HL-60 (cell line): ENCODE data around the gene CHRNA4.

ENCODE experiments used
- GABPA ChIP-seq: IDR thresholded peaks from 2 replicates; pipeline ENCODE4 v1.6.1; 2012; ENCODE audit warnings: low read depth
- POLR2AphosphoS5 ChIP-seq: IDR thresholded peaks from 2 replicates; pipeline ENCODE4 v1.6.1; 2012; ENCODE audit warnings: low read depth
- SPI1 ChIP-seq: IDR thresholded peaks from 2 replicates; pipeline ENCODE4 v1.6.1; 2012; ENCODE audit warnings: low read depth, mild to moderate bottlenecking, borderline replicate concordance
- TF ChIP-seq, protein P1 (sequence below): IDR thresholded peaks from 2 replicates; pipeline ENCODE4 v1.6.1; 2012; ENCODE audit warnings: low read depth; ENCODE audit not compliant: insufficient replicate concordance
- TF ChIP-seq, protein P2 (sequence below): IDR thresholded peaks from one replicate; pipeline ENCODE4 v1.5.1; 2011; ENCODE audit warnings: low read length, control low read depth, inconsistent platforms; ENCODE audit not compliant: insufficient read depth

DNA sequence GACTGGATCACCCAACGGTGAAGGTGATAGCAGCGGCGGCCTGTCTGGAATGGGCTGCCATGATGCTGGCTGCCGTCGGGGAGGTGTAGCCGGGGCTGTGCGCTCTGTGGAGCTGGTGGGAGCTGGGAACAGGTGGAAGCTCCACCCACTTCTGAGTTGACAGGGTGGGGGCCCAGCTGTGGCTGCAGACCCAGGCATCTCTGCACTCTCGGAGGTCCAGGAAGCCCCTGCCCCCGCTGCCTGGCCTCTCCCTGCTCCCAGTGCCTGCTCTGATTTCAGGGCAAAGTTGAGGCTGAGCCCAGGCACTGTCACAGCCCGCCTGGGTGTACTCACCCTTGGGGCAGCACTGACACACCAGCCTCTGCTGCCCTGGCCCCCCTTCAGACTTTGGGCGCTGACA is 18.1 kb upstream of the CHRNA4 start:
- TF ChIP-seq, protein P1, sequence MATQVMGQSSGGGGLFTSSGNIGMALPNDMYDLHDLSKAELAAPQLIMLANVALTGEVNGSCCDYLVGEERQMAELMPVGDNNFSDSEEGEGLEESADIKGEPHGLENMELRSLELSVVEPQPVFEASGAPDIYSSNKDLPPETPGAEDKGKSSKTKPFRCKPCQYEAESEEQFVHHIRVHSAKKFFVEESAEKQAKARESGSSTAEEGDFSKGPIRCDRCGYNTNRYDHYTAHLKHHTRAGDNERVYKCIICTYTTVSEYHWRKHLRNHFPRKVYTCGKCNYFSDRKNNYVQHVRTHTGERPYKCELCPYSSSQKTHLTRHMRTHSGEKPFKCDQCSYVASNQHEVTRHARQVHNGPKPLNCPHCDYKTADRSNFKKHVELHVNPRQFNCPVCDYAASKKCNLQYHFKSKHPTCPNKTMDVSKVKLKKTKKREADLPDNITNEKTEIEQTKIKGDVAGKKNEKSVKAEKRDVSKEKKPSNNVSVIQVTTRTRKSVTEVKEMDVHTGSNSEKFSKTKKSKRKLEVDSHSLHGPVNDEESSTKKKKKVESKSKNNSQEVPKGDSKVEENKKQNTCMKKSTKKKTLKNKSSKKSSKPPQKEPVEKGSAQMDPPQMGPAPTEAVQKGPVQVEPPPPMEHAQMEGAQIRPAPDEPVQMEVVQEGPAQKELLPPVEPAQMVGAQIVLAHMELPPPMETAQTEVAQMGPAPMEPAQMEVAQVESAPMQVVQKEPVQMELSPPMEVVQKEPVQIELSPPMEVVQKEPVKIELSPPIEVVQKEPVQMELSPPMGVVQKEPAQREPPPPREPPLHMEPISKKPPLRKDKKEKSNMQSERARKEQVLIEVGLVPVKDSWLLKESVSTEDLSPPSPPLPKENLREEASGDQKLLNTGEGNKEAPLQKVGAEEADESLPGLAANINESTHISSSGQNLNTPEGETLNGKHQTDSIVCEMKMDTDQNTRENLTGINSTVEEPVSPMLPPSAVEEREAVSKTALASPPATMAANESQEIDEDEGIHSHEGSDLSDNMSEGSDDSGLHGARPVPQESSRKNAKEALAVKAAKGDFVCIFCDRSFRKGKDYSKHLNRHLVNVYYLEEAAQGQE: no peak
- TF ChIP-seq, protein P2, sequence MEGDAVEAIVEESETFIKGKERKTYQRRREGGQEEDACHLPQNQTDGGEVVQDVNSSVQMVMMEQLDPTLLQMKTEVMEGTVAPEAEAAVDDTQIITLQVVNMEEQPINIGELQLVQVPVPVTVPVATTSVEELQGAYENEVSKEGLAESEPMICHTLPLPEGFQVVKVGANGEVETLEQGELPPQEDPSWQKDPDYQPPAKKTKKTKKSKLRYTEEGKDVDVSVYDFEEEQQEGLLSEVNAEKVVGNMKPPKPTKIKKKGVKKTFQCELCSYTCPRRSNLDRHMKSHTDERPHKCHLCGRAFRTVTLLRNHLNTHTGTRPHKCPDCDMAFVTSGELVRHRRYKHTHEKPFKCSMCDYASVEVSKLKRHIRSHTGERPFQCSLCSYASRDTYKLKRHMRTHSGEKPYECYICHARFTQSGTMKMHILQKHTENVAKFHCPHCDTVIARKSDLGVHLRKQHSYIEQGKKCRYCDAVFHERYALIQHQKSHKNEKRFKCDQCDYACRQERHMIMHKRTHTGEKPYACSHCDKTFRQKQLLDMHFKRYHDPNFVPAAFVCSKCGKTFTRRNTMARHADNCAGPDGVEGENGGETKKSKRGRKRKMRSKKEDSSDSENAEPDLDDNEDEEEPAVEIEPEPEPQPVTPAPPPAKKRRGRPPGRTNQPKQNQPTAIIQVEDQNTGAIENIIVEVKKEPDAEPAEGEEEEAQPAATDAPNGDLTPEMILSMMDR: no peak
- TF ChIP-seq GABPA (no peak), POLR2AphosphoS5 (no peak), SPI1 (no peak)
